GM12872 (cell line): ENCODE measurements around the gene HSPA1A.

Source experiments
- CTCF ChIP-seq: IDR thresholded peaks from 3 replicates; pipeline ENCODE4 v1.5.1; 2011; ENCODE audit warnings: low read depth, mild to moderate bottlenecking, low read length, moderate library complexity; ENCODE audit not compliant: insufficient read depth

HSPA1A gene

GRCh38 chr6:31850765-31851484 is 35.6 kb downstream of the HSPA1A start:
- TF ChIP-seq CTCF = no peak

GRCh38 chr6:31851485-31851832 is 36.1 kb downstream of the HSPA1A start:
- no peak for TF ChIP-seq CTCF

GRCh38 chr6:31858707-31859106 is 43.4 kb downstream of the HSPA1A start:
- TF ChIP-seq CTCF = no peak

- TF ChIP-seq CTCF = no peak
Measured at GRCh38 chr6:31859923-31860322, 44.6 kb downstream of the HSPA1A start.

- TF ChIP-seq CTCF = no peak
Measured at GRCh38 chr6:31860349-31860748, 45.0 kb downstream of the HSPA1A start.

- TF ChIP-seq CTCF = no peak
Measured at GRCh38 chr6:31861150-31861549, 45.8 kb downstream of the HSPA1A start.

GRCh38 chr6:31861919-31862343 is 46.6 kb downstream of the HSPA1A start:
- TF ChIP-seq CTCF = no peak
